ENCODE data around the gene SWI5. TPM values are rescaled to one million over a fixed set of nuclear protein-coding genes. Genes with fewer than 3 reads are reported as not detected.

Gene SWI5
- total RNA-seq, 1 donor = 31.1 TPM

GRCh38 chr9:128297221-128297773, 21.2 kb downstream of the SWI5 start:
- DNase-seq (ENCODE audit: low read depth) = no peak
- no peak overlapping the region for H3K4me3 ChIP-seq (ENCODE audit: low read depth, low read length)
- no peak for TF ChIP-seq CTCF (IDR thresholded peaks at IDR 0.05; ENCODE audit: insufficient read depth, low read depth, low read length)

- TF ChIP-seq CTCF (IDR thresholded peaks at IDR 0.05; ENCODE audit: insufficient read depth, low read depth, low read length) = no peak
- H3K4me3 ChIP-seq (ENCODE audit: low read depth, low read length) = no peak overlapping the region
- no peak for DNase-seq (ENCODE audit: low read depth)
Observed at GRCh38 chr9:128298535-128299482, 22.7 kb downstream of the SWI5 start.

- no peak for DNase-seq (ENCODE audit: low read depth)
Observed at GRCh38 chr9:128304136-128304970, 28.3 kb downstream of the SWI5 start.

GRCh38 chr9:128304971-128305288, 28.9 kb downstream of the SWI5 start:
- no peak for TF ChIP-seq CTCF (IDR thresholded peaks at IDR 0.05; ENCODE audit: insufficient read depth, low read depth, low read length)
- DNase-seq (ENCODE audit: low read depth) = no peak
- no peak overlapping the region for H3K4me3 ChIP-seq (ENCODE audit: low read depth, low read length)

More at GRCh38 chr9:128304136-128304970, 28.3 kb downstream of the SWI5 start:
- H3K4me3 ChIP-seq (ENCODE audit: low read depth, low read length) = no peak overlapping the region
- TF ChIP-seq CTCF (IDR thresholded peaks at IDR 0.05; ENCODE audit: insufficient read depth, low read depth, low read length) = no peak

- no peak for TF ChIP-seq CTCF (IDR thresholded peaks at IDR 0.05; ENCODE audit: insufficient read depth, low read depth, low read length)
- H3K4me3 ChIP-seq (ENCODE audit: low read depth, low read length) = no peak overlapping the region
- DNase-seq (ENCODE audit: low read depth) = no peak
Observed at GRCh38 chr9:128309551-128309950, 33.5 kb downstream of the SWI5 start.

- no peak overlapping the region for H3K4me3 ChIP-seq (ENCODE audit: low read depth, low read length)
- DNase-seq (ENCODE audit: low read depth) = no peak
- TF ChIP-seq CTCF (IDR thresholded peaks at IDR 0.05; ENCODE audit: insufficient read depth, low read depth, low read length) = no peak
Observed at GRCh38 chr9:128310461-128310860, 34.4 kb downstream of the SWI5 start.
